CD1c-positive myeloid dendritic cell (primary cell): ENCODE results near the gene ACBD4.

Experiments used
- DNase-seq: peaks from one replicate; pipeline ENCODE4 v3.0.0-alpha.2; 2016; ENCODE audit errors: extremely low spot score

Gene ACBD4

DNA sequence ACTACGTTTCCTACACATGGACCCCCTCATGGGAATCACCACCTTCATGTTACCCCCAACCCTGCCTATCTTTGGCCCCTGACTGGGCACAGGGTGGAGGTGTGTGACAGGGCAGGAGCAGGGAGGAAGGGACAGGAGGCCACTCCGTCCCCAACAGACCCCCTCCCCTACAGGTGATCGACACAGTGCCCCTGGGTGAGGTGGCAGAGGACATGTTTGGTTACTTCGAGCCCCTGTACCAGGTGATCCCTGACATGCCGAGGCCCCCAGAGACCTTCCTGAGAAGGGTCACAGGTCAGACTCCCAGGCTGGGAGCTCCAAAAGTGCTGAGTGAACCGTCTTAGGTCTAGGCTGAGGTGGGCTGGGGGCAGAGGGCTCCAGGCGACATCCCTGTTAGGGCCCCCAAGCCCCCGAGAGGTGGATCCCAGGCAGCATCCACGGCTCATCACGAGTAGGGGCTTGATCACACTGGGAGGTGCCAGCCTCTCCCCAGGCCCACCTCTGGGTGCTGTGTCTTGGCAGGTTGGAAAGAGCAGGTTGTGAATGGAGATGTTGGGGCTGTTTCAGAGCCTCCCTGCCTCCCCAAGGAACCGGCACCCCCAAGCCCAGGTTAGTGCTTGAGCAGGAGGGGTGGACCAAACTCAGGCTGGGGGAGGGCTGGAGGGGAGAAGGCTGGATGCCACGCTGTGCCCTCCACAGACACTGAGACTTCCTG, 1.5 kb downstream of the ACBD4 start:
- DNase-seq: no peak

DNA sequence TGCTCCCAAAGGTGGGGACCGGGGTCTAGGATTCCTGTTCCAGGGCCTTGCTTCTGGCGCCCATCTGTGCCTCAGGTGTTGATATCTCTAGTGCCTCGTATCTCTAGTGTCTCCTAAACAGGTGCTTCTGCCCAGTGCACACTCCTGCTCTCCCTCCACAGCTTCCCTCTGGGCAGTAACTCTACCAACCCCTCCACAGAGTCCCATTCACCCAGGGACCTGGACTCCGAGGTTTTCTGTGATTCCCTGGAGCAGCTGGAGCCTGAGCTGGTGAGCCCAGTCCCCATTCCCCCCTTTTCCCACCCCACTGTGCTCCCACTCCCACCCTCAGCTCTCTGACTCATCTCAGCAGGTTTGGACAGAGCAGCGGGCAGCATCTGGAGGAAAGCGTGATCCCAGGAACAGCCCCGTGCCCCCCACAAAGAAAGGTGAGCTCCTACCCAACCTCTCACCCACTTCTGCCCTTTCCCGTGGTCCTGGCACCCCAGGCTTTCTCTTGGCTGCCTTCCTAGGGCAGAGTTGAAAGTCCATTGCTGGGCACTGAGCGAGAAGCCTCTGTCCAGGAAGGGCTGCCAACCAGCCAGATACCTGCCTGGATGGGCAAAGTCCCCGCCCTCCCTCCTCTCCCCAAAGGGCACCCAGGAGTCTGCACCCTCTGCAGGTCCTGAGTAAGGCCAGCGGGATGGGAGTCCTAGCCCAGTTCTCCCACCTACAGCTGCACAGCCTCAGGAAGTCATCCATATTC, 2.2 kb downstream of the ACBD4 start:
- no peak for DNase-seq

DNA sequence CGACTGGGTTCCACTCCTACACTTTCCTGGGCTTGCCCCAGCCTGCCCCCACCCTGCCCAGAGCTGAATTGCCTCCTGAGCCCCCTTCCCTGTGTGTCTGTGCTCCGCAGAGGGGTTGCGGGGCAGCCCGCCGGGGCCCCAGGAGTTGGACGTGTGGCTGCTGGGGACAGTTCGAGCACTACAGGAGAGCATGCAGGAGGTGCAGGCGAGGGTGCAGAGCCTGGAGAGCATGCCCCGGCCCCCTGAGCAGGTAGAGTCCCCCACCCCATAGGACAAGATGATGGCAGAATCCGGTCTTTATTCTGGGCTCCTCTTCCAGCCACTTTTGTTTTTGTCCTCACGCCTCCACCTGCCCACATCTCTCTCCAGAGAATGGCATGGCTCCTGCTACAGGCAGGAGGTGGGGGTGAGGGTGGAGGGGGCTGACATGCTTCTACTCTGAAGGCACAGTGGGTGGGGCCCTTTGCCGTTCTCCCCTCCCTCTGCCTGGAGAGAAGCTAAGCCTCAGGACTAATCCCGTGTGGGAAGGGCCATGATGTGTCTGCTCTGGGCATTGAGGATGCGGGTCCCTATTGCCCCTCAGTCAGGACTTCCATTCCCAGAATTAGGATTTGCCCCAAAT, 3.5 kb downstream of the ACBD4 start:
- no peak for DNase-seq

DNA sequence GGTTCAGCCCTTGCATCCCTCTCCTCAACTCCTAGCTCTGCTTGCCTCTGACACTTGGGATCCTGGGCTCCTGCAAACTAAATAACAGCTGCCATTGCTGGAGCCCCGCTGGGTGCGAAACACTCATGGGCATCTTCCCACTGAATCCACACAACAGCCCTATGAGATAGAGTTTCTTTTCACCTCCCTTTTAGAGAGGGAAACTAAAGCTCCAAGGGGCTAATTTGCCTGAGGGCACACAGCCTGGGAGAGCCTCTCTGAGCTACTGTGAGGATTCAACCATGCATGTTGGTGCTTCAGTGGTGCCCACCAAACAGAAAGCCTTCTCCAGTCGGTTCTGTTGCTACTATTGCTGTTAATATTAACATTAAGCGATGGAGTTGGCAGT, 4.0 kb downstream of the ACBD4 start:
- DNase-seq: no peak

DNA sequence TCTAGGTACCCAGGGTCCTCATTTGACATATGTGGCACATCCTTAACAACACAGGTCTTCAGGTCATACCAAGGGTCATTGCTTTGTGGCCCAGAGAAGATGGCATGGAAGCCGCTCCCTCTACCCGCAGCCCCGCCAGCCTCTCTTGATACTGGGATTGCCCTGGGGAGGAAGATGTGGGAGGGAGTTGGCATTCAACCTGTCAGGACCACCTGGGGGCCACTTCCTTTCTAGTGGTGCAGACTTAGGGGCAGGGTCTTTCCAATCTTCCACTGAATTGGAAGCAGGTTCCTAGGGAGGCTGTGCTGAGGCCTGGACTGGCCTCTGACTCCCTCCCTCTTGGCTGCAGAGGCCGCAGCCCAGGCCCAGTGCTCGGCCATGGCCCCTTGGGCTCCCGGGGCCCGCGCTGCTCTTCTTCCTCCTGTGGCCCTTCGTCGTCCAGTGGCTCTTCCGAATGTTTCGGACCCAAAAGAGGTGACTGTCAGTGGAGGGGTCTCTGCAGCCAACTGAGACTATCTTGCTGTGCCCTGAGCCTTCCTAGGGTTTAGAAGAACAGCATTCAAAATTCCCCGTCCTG, 7.7 kb downstream of the ACBD4 start:
- DNase-seq: no peak

DNA sequence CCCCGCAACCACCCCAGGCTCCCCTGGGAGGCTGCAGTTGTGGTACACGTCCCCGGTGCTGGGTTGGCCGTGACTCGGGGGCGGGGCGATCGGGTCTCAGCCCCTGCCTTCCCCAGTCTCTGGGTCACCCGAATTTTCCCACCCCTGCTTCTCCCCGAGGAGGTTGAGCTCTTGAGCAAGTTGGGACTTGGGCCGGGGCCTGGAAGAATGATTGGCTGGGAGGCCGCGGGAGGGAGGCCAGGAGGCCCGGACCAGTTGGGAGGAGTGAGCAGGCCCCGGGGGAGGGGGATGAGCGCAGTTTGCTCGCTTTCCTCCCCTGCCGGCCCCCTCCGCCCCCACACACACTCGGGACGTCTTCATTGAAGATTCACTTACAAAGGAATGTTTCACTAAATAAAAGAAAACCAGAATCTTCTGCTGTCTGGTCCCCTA, 8.3 kb downstream of the ACBD4 start:
- no peak for DNase-seq

DNA sequence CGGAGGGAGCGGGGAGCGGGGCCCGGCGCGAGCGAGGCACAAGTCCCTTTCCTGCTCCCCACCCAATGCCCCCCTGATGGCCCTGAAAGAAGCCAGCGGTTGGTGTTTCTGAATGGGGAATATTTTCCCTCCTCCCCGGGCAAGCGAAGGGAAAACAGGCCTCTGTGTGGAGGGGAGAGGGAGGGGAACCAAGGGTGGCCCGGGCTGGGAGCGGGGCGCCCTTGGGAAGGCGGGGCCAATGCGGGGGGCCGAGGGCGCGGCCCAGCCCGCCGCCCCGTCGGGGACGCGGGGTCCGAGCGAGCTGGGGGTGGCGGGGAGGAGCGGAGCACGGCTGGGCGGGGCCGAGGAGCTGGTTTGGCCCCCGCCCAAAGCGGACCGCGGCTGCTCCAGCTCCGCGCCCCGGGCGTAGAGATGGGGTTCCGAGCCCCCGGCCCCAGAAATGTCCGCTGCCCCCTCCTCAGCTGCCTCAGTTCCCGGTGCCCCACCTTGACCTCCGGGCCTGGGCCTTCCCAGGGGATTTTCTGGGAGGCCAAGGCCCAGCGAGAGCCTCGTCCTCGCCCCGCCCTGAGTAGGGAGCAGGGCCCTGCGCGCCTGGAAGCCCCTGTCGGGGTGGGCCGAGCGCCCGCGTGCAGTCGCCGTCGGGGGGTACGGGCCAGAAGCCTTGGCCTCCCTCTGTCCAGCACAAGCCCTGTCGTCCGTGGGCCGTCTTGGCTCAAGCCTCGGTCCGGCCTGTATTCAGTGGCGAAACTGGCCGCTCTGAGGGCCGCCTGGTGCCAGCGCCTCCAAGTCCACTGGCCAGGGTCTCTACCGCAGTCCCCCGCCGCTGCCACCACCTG, 8.9 kb downstream of the ACBD4 start:
- DNase-seq: no peak

DNA sequence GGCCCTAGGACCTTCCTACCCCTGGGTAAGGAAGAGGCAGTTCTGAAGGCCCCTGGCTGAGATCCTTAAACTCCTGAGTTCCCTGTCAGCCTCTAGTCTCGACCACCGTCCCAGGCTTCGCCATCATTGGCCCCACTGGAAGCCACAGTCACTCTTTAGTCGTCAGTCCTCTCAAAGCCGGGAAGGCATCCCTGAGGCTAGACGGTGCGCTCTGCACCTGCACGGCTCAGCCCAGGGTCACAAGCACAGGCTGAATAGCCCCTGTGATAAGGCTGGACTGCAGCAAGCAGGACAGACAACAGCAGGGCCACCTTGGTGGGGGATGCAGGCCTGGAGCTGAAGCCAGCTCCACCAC, 9.5 kb downstream of the ACBD4 start:
- DNase-seq: no peak

DNA sequence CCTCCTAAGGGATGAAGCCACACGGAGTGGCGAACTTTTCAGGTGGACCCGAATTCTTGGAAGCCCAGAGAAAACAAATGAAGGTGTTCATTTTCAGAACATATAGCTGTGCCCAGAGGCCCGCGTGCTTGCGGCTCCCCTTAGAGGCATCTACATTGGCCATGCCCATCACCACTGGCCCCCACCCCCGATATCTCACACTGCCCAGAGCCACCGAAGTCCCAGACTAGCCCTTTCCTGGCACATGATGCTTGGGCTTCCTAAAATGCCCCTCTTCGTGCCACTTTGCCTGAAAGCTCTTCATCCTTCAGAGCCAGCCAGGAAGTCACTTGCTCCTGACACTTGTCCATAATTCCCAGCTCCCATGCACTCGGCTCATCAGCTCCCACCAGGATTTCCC, 10.7 kb downstream of the ACBD4 start:
- no peak for DNase-seq

DNA sequence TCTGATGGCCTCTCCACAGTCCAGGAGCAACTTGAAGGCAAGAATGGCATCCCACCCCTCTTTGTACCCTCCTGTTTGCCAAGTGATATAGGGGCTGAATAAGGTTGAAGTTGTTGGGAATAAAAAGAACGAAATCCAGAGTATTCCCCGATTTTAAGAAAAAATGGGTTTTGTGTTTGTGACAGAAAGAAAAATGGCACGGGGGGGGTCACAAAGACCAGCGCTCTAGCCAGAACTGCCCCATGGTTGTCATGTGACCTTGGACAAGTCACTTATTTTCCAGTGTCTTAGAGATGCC, 11.1 kb downstream of the ACBD4 start:
- DNase-seq: no peak

DNA sequence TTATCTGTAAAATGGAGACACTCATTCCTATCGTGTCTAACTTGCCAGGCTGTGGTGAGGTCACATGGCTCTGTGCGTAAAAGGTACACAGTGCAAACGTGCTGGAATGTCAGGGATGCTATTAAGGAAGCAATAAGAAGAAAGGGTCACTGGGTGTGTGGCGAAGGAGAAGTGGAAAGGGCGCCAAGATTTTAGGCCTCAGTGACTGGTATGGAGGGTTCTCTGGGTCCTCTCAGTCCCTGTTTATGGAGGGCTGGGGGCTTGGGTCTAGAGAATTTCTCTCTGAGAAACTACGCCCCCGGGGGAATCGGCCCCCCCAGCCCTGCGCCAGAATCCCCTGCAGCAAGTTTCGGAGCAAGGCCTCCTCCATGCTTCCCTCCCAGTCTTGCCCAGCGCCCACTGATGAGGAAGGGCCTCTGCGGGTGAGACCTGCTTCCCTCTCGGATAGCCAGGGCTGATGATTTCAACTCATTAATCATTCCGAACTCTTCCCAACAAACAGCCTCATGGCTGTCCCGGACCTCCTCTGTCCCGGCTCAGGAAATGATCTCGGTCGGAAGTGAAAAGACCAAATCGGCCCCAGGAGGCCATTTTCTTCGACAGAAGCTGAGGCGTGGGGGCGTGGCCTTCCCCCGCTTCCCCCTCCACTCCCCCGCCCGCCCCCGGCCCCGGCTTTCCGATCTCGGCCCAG, 11.5 kb downstream of the ACBD4 start:
- peak; percentile 78 for DNase-seq

DNA sequence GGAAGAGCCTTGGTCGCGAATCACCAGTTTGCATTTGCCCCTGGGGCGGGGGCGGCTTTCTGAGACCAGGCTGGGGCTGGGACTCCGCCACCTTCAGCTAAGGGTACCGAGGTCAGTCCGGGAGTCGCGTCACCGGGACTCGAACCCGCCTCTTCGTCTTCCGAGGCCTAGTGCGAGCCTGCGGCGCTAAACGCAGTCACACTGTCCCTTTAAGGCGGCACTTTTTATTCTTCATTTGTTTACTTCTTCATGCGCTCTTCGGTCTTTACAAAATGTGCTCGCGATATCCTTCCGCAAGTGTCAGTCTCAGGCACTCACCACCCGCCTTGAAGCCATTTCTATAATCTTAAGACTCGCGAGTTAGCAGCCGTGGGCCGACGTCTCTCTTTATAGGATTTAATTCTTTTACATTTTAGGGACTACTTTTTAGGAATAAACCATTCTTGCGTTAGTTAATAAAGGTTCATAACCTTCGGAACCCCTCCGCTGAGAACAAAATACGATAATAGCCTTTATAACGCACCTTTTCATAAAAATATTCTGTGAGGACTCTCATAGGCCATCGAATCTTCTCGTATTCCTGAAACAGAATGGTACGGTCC, 12.2 kb downstream of the ACBD4 start:
- peak; percentile 85 for DNase-seq

DNA sequence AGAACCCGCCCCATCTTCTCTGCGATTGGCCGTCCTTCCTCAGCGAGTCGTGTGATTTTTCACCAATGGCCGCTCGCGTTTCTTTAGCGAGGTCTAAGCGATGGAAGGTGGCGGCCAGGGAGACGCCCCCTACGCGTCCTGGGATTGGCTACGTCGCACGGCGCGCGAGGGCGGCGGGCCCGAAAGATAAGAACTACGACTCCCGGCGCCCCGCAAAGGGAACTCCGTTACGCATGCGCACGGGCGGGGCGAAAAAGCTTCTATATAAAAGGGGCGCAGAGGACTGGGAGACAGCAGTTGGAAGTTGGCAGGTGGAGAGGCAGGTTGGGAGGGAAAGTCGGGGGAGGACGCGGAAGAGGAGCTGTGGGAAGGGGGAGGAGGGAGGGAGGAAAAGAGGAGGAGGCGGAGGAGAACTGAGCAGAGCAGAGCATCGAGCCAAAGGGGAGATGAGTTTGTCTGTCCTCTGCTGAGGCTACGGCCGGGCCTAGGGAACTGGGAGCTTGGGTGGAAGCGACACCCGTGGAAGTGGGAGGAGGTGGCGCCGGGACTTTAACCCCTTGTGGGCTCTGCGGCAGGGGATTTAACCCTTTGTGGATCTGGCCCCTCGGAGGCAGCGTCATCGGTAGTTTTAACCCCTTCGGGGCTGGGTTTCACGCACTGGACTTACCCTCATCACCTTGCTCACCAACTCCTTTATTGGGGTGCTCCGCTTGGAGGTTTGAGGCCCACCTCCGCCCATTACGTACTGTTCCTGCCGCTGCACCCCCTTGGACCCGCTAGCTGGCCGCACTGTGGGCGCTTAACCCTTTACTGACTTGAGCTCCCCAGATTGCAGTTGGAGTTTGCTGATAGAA, 12.9 kb downstream of the ACBD4 start, which contains the start of gene HEXIM1:
Gene HEXIM1 (plus strand): TSS at position 293 of the 854 bp plus-strand sequence. CDS start 716 bp downstream, outside the sequence.
- DNase-seq: peak; percentile 100

DNA sequence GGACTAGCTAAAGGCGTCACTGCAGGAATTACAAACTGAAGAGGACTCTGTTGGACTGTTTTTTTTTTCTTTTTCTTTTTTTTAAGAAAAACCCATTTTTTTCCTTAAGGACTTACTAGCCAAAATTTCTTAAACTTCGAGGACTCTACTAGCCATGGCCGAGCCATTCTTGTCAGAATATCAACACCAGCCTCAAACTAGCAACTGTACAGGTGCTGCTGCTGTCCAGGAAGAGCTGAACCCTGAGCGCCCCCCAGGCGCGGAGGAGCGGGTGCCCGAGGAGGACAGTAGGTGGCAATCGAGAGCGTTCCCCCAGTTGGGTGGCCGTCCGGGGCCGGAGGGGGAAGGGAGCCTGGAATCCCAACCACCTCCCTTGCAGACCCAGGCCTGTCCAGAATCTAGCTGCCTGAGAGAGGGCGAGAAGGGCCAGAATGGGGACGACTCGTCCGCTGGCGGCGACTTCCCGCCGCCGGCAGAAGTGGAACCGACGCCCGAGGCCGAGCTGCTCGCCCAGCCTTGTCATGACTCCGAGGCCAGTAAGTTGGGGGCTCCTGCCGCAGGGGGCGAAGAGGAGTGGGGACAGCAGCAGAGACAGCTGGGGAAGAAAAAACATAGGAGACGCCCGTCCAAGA, 13.7 kb downstream of the ACBD4 start:
- DNase-seq: peak; percentile 64

DNA sequence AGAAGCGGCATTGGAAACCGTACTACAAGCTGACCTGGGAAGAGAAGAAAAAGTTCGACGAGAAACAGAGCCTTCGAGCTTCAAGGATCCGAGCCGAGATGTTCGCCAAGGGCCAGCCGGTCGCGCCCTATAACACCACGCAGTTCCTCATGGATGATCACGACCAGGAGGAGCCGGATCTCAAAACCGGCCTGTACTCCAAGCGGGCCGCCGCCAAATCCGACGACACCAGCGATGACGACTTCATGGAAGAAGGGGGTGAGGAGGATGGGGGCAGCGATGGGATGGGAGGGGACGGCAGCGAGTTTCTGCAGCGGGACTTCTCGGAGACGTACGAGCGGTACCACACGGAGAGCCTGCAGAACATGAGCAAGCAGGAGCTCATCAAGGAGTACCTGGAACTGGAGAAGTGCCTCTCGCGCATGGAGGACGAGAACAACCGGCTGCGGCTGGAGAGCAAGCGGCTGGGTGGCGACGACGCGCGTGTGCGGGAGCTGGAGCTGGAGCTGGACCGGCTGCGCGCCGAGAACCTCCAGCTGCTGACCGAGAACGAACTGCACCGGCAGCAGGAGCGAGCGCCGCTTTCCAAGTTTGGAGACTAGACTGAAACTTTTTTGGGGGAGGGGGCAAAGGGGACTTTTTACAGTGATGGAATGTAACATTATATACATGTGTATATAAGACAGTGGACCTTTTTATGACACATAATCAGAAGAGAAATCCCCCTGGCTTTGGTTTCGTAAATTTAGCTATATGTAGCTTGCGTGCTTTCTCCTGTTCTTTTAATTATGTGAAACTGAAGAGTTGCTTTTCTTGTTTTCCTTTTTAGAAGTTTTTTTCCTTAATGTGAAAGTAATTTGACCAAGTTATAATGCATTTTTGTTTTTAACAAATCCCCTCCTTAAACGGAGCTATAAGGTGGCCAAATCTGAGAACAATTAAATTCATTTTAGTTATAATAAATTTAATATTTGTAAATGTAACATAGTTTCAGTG, 14.5 kb downstream of the ACBD4 start:
- peak; percentile 61 for DNase-seq

DNA sequence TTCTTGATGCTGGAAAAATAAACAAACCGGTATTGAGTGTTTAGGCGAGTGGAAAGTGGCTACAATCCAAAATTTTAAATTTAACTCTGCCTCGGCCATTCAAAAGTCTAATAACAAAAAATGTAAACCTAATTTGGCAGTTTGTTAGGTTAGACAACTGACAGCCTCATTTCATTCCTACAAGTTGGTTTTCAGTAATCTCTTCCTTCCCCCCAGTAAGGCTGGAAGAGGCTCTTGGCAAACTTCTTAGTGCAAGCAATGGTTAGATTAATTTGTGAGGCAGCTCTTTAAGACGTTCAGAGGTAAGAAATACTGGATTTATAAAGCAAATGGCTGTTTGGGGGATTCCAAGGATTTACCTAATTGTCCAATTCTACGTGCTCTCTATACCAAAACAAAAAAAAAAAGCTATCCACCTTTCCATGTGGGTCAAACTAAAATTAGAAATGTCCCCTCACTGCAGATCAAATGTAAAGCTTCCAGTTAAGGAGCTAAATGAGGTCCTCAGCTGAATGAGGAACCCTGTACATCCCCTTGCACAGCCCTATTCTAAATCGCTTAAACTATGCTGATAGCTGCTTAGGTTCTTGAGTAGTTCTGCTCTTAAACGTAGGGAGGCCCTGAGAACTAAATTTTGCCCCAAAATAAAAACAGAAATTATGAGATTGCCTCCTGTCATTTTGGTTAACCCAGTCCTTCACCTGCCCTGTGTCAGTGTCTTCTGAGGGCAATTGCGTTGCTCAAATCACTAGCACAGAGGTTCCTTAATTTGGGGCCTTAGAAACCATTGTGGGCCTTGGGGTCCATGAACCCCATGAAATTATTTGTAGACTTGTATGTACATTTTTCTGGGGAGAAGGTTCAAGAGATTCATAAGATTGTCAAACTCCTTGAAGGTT, 15.7 kb downstream of the ACBD4 start:
- peak; percentile 43 for DNase-seq

DNA sequence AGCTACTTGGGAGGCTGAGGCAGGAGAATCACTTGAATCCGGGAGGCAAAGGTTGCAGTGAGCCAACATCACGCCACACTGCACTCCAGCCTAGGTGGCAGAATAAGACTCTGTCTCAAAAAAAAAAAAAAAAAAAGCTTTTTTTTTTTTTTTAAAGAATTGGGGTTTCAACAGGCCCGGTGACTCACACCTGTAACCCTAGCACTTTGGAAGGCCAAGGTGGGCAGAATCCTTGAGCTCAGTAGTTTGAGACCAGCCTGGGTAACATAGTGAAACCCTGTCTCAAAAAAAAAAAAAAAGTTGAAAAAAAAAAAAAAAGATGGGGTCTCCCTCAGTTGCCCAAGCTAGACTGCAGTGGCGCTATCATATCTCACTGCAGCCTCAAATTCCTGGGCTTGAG, 19.5 kb downstream of the ACBD4 start:
- no peak for DNase-seq
